HG03103 (cell line): Measurements from ENCODE around the gene DNAJC30.
"Not testable (repeated sequence)": the region's sequence is repeated elsewhere in the genome, so short reads cannot be mapped to it uniquely, and the experiment has no call there.

Source experiments
- ATAC-seq: cut with Tn5 transposase; IDR thresholded peaks from one replicate; pipeline ENCODE4 v1.9.1; 2021; ENCODE audit warnings: low read depth; ENCODE audit not compliant: unreplicated experiment

Gene DNAJC30

GRCh38 chr7:73683788-73684693 lies 788 bp upstream of the DNAJC30 start:
- no peak for ATAC-seq

- ATAC-seq: no peak
These were observed 553 bp downstream of the DNAJC30 start for GRCh38 chr7:73682745-73683055.

- ATAC-seq: no peak
These were observed 2.2 kb downstream of the DNAJC30 start for GRCh38 chr7:73681031-73681430.

GRCh38 chr7:73680501-73680900 lies 2.8 kb downstream of the DNAJC30 start:
- ATAC-seq: no peak

- no peak for ATAC-seq
These were observed 3.5 kb downstream of the DNAJC30 start for GRCh38 chr7:73679709-73680108.

- ATAC-seq: no peak
These were observed 4.4 kb downstream of the DNAJC30 start for GRCh38 chr7:73678862-73679261.

- not testable (repeated sequence) for ATAC-seq
These were observed 7.2 kb downstream of the DNAJC30 start for GRCh38 chr7:73676062-73676461.

- no peak for ATAC-seq
These were observed 8.7 kb downstream of the DNAJC30 start for GRCh38 chr7:73674468-73675124.

GRCh38 chr7:73671857-73672445 lies 11.3 kb downstream of the DNAJC30 start:
- ATAC-seq: no peak

- no peak for ATAC-seq
These were observed 12.0 kb downstream of the DNAJC30 start for GRCh38 chr7:73671322-73671661.

- no peak for ATAC-seq
These were observed 13.3 kb downstream of the DNAJC30 start for GRCh38 chr7:73669858-73670385.

- no peak for ATAC-seq
These were observed 14.0 kb downstream of the DNAJC30 start for GRCh38 chr7:73669288-73669701.

GRCh38 chr7:73668886-73669230 lies 14.4 kb downstream of the DNAJC30 start:
- ATAC-seq: no peak

GRCh38 chr7:73668103-73668885 lies 15.0 kb downstream of the DNAJC30 start:
- no peak for ATAC-seq

- ATAC-seq: peak; percentile 93
These were observed 15.7 kb downstream of the DNAJC30 start, which contains the start of gene VPS37D for GRCh38 chr7:73667344-73668102. Gene VPS37D (plus strand): TSS chr7:73667831. CDS start chr7:73667959, 128 bp downstream.

- ATAC-seq: no peak
These were observed 20.2 kb downstream of the DNAJC30 start for GRCh38 chr7:73663033-73663432.

- ATAC-seq: not testable (repeated sequence)
These were observed 22.7 kb downstream of the DNAJC30 start for GRCh38 chr7:73660594-73660993.

- no peak for ATAC-seq
These were observed 23.3 kb downstream of the DNAJC30 start for GRCh38 chr7:73659983-73660382.

- not testable (repeated sequence) for ATAC-seq
These were observed 27.9 kb downstream of the DNAJC30 start for GRCh38 chr7:73655309-73655708.

GRCh38 chr7:73652541-73652949 lies 30.7 kb downstream of the DNAJC30 start:
- no peak for ATAC-seq
